HG03280 (cell line): ENCODE data around the gene UVSSA.
"Not testable (repeated sequence)": the region's sequence is repeated elsewhere in the genome, so short reads cannot be mapped to it uniquely, and the experiment has no call there.

Experiments
- ATAC-seq: cut with Tn5 transposase; IDR thresholded peaks from one replicate; pipeline ENCODE4 v1.9.1; 2021; ENCODE audit warnings: mild to moderate bottlenecking, moderate library complexity; ENCODE audit not compliant: unreplicated experiment

UVSSA gene

DNA sequence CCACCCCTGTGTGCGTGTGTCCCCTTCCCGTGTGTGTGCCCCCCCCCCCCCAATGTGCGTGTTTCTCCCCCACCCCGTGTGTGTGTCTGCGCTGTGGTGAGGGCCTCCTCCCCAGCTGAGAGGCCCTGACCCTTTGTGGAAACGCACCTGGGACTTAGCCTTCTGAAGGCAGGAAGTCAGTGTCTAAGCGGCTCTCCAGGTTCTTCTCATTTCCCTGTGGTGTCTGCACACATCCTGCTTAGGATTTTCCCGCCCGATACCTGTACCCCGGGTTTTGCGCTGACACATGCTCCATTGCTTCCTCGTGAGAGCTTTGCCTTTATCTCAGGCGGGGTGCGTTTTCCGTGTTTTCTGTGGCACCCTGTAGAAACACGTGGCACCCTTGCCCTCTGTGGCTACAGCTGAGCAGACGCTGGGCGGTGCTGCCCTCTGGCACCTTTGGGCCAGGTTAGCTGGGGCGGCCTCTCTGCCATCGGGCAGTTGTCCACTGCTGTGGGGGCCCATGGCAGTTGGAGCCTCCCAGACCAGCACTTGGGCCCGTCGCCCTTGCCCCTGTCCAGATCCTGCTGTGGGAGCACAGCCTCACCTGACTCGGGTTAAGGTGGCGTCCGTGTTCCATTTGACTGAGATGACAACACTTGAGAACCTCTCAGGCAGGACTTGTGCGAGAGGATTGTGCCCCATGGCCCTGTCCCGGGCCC is 31.0 kb upstream of the UVSSA start:
- no peak for ATAC-seq

DNA sequence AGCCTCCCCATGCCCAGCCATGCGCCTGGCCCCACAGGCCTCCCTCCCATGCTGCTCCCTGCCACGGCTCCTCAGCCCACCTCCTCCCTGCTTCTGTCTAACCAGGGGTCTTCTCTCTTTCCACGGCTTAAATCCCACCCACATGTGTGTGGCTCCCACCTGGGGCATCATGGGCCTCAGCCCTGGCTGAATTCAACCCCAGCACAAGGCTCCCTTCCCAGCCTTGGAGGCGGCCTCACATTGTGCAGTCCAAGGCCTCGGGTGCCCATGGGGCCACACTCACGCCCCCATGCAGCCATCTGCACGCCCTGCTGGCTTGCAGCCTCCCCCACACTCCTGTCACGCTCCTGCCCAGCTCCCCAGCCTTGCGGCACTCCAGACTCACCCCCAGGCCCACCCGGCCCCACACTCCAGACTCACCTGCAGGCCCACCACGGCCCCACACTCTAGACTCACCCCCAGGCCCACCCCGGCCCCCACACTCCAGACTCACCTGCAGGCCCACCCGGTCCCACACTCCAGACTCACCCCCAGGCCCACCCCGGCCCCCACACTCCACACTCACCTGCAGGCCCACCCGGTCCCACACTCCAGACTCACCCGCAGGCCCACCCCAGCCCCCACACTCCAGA is 30.4 kb upstream of the UVSSA start:
- ATAC-seq, result no peak

DNA sequence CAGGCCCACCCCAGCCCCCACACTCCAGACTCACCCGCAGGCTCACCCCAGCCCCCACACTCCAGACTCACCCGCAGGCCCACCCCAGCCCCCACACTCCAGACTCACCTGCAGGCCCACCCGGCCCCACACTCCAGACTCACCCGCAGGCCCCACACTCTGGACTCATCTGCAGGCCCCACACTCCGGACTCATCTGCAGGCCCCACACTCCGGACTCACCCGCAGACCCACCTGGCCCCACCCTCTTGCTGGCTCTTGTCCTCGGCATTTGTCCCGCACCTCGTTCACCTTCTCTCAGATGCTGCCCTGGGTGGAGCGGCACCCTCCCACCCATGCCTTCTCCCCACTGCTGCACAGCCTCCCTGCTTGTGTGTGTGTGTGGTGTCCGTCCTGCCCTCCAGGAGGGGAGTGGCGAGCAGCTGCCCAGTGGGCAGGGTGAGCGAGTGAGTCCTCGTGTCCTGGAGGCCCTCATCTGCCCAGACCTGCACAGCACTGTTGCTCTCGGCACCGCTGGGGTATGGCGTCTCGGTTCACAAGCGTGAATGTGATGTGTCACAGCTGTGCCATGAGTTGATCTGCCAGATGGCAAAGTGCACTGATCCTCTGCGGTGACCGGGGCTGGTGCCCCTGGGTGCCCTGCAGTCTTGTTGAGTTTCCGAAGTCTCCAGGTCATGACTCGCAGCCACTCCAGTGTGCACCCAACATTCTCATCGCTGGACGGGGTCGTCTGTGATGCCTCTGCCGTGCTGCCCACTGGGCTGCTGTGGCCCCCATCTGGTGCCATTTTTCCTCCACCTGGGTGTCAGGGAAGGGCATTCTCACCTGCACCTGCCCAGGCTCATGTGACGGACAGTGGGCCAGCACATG is 29.6 kb upstream of the UVSSA start:
- ATAC-seq, result no peak

DNA sequence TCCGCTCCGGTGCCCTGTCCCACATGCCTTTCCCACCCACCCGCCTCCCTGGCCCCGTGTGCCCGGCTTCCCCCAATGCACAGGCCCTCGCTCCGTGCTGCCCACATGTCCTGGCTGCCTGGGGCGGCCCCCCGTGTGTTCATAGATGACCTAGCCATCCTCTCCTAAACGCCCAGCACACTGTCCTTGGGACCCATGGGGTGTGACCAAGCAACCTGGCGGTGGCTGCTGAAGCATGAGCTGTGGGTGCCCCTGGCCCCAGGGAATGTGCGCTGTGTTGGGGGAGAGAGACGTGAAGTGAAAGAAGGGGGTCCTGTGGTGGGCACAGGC is 29.0 kb upstream of the UVSSA start:
- ATAC-seq, result no peak

- ATAC-seq, result no peak
These were observed 28.4 kb upstream of the UVSSA start for GRCh38 chr4:1318488-1319213.

GRCh38 chr4:1321486-1321885 is 25.5 kb upstream of the UVSSA start:
- ATAC-seq, result no peak

- no peak for ATAC-seq
These were observed 24.9 kb upstream of the UVSSA start for GRCh38 chr4:1321946-1322650.

- no peak for ATAC-seq
These were observed 23.8 kb upstream of the UVSSA start for GRCh38 chr4:1323280-1323634.

GRCh38 chr4:1323635-1324442 is 23.2 kb upstream of the UVSSA start:
- ATAC-seq, result no peak

DNA sequence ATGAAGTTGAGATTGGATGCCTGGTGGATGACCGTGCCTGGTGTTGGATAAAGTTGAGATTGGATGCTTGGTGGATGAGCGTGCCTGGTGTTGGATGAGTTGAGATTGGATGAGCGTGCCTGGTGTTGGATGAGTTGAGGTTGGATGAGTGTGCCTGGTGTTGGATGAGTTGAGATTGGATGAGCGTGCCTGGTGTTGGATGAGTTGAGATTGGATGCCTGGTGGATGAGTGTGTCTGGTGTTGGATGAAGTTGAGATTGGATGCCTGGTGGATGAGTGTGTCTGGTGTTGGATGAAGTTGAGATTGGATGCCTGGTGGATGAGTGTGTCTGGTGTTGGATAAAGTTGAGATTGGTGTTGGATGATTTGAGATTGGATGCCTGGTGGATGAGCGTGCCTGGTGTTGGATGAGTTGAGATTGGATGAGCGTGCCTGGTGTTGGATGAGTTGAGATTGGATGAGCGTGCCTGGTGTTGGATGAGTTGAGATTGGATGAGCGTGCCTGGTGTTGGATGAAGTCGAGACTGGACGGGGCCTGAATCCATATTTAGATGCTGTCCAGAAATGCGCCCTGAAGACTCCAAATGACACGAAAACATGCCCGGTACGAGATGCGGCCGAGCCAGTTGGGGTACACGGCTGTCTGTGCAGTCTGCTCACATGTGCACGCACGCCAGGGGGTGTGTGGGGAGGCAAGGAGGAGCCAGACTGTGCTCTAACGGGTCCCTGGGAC is 22.4 kb upstream of the UVSSA start:
- ATAC-seq, result not testable (repeated sequence)

DNA sequence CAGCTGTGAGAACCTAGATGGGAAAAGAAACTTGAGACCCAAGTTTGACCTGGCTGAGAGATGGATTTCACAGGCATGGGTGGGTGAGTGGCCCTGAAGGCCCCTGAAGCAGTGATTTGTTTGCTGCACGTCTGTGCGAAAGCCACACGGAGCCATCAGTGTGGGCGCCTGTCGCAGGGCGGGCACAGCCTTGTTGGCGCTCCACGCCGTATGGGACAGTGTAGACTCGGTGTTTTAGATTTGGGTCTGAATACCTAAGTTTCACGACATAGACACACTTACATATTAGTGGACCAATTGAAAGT is 21.9 kb upstream of the UVSSA start:
- ATAC-seq, result no peak

GRCh38 chr4:1325681-1326635 is 21.1 kb upstream of the UVSSA start:
- ATAC-seq, result no peak

DNA sequence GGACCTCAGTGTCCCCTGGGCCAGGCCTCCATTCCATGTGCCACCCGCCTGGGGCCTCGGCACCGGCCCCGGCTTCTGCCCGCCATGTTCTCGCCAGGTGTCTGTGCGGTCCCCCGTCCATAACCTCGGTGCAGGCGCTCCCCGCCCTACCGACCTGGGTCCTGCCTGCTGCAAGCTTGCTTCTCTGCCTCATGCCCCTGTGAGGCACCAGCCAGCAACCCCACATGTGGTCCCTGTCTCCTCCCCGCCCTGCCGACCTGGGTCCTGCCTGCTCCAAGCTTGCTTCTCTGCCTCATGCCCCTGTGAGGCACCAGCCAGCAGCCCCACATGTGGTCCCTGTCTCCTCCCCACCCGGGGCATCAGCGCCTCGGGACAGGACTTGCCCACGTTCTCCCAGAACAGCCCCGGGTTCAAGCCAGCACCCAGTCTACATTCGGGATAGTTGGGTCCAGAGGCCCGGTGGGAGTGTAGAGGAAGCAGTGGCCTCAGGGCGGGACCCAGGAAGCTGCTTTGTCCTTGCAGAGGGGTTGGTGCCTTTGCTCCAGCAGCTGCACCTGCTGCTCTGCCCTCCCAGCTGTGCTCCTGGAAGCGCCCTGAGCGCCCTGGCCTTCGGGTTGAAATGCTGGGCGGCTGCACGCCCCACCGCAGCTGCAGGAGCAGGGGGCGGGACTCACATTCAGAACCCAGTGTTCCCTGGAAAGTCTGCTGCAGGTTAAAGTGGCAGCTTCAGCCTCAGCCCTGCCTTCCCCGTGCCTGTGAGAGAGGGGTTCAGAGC is 20.1 kb upstream of the UVSSA start:
- ATAC-seq, result no peak

- no peak for ATAC-seq
These were observed 19.3 kb upstream of the UVSSA start for GRCh38 chr4:1327526-1328266.

- no peak for ATAC-seq
These were observed 18.5 kb upstream of the UVSSA start for GRCh38 chr4:1328267-1329155.
